SK-N-SH (cell line): ENCODE data around the gene SASH1.
"Not testable (repeated sequence)": the region's sequence is repeated elsewhere in the genome, so short reads cannot be mapped to it uniquely, and the experiment has no call there.

ENCODE experiments used
- ELF1 ChIP-seq: IDR thresholded peaks from 2 replicates; pipeline ENCODE4 v1.4.0; 2012
- EZH2phosphoT487 ChIP-seq: fragments of 200-600 bp; sonication (generic); IDR thresholded peaks from 2 replicates; pipeline ENCODE4 v1.6.1; 2017; ENCODE audit warnings: low read depth, mixed run types, mild to moderate bottlenecking, antibody characterized with exemption, moderate library complexity, borderline replicate concordance
- FOXM1 ChIP-seq: IDR thresholded peaks from 2 replicates; pipeline ENCODE4 v1.4.0; 2012; ENCODE audit warnings: low read depth, mild to moderate bottlenecking
- NRF1 ChIP-seq: IDR thresholded peaks from 2 replicates; pipeline ENCODE4 v1.6.1; 2012; ENCODE audit warnings: low read depth, mild to moderate bottlenecking, low read length
- POLR2AphosphoS5 ChIP-seq: IDR thresholded peaks from 2 replicates; pipeline ENCODE4 v1.6.1; 2012; ENCODE audit warnings: low read depth, low read length
- YY1 ChIP-seq: IDR thresholded peaks from 2 replicates; pipeline ENCODE4 v1.4.0; 2012; ENCODE audit warnings: low read depth, mild to moderate bottlenecking
- TF ChIP-seq, protein P1 (sequence below): fragments of 200-600 bp; sonication (generic); IDR thresholded peaks from 2 replicates; pipeline ENCODE4 v1.6.1; 2017; ENCODE audit warnings: antibody characterized with exemption, mild to moderate bottlenecking, moderate library complexity
- TF ChIP-seq, protein P2 (sequence below): IDR thresholded peaks from 2 replicates; pipeline ENCODE4 v1.4.0; 2012; ENCODE audit warnings: low read depth, borderline replicate concordance

DNA sequence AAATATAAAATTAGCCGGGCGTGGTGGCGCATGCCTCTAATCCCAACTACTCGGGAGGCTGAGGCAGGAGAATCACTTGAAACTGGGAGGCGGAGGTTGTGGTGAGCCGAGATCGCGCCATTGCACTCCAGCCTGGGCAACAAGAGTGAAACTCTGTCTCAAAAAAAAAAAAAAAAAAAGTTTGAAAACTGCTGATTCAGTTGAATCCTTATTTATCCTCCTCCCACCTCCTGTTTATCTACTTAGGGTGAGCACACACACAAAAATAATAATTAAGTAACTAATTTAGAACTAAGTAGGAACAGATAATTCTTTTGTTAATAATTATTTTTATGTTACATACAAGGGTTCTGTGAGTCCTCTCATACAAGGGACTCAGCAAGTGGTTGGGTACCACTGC is 49.5 kb downstream of the SASH1 start:
- TF ChIP-seq, protein P1, sequence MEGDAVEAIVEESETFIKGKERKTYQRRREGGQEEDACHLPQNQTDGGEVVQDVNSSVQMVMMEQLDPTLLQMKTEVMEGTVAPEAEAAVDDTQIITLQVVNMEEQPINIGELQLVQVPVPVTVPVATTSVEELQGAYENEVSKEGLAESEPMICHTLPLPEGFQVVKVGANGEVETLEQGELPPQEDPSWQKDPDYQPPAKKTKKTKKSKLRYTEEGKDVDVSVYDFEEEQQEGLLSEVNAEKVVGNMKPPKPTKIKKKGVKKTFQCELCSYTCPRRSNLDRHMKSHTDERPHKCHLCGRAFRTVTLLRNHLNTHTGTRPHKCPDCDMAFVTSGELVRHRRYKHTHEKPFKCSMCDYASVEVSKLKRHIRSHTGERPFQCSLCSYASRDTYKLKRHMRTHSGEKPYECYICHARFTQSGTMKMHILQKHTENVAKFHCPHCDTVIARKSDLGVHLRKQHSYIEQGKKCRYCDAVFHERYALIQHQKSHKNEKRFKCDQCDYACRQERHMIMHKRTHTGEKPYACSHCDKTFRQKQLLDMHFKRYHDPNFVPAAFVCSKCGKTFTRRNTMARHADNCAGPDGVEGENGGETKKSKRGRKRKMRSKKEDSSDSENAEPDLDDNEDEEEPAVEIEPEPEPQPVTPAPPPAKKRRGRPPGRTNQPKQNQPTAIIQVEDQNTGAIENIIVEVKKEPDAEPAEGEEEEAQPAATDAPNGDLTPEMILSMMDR, result not testable (repeated sequence)
- TF ChIP-seq FOXM1, EZH2phosphoT487, NRF1, ELF1, POLR2AphosphoS5, YY1: not testable (repeated sequence)
- TF ChIP-seq, protein P2, sequence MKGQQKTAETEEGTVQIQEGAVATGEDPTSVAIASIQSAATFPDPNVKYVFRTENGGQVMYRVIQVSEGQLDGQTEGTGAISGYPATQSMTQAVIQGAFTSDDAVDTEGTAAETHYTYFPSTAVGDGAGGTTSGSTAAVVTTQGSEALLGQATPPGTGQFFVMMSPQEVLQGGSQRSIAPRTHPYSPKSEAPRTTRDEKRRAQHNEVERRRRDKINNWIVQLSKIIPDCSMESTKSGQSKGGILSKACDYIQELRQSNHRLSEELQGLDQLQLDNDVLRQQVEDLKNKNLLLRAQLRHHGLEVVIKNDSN, result not testable (repeated sequence)
